ENCODE data around the gene WDR46.

WDR46 gene

DNA sequence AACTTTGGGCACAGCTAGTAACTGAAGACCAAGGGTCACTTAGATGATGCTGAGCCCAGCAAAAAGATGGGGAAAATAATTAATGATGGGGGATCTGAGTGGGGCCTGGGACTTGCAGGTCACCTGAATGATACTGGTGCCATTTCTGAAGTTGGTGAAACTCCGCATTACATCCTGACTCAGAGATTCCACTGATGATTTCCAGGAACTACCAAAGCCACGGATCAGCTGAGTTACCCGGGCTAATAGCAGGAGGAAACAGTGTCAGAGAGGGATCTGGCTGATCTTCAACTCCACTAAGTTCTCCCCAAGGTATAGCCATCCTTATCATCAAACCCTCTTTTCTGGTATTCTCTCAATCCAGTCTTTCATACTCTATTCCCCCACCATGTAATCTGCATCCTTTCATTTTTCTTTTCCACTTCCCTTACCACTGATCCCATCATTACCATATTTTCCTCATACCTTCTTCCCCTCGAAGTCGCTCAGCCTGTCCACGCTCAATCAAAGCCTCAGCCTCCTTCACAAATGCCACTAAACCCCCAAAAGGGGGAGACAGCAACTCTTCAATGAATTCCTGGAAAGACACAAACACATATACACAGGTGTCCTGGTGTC is 37.5 kb downstream of the WDR46 start:
- Histone ChIP-seq H3K4me3 (no peak overlapping the region), H3K27ac (no peak overlapping the region)
- no peak for DNase-seq (ENCODE audit: low spot score)
- TF ChIP-seq, protein P1, sequence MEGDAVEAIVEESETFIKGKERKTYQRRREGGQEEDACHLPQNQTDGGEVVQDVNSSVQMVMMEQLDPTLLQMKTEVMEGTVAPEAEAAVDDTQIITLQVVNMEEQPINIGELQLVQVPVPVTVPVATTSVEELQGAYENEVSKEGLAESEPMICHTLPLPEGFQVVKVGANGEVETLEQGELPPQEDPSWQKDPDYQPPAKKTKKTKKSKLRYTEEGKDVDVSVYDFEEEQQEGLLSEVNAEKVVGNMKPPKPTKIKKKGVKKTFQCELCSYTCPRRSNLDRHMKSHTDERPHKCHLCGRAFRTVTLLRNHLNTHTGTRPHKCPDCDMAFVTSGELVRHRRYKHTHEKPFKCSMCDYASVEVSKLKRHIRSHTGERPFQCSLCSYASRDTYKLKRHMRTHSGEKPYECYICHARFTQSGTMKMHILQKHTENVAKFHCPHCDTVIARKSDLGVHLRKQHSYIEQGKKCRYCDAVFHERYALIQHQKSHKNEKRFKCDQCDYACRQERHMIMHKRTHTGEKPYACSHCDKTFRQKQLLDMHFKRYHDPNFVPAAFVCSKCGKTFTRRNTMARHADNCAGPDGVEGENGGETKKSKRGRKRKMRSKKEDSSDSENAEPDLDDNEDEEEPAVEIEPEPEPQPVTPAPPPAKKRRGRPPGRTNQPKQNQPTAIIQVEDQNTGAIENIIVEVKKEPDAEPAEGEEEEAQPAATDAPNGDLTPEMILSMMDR (IDR thresholded peaks at IDR 0.05), result no peak

DNA sequence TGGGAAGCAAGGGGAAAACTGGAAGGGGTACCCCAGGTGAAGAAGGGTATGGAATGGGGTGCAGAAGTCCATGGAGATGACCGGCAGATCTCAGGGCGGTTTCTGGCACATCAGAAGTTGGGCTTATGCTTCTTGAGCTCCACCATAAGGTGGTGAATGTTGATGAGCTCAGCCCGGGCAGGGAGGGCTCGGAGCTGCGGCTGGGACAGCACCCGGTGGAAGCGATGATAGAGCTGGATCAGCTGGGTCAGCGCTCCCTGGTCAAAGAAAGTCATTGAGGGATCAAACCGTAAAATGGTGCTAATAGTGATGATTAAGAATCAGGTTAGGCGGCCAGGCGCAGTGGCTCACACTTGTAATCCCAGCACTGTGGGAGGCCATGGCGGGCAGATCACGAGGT is 38.3 kb downstream of the WDR46 start:
- peak overlapping the region in 1 of 2 donors; percentile 95 for H3K27ac ChIP-seq
- TF ChIP-seq, protein P1 (IDR thresholded peaks at IDR 0.05), result no peak
- no peak overlapping the region for H3K4me3 ChIP-seq
- DNase-seq (ENCODE audit: low spot score), result no peak

DNA sequence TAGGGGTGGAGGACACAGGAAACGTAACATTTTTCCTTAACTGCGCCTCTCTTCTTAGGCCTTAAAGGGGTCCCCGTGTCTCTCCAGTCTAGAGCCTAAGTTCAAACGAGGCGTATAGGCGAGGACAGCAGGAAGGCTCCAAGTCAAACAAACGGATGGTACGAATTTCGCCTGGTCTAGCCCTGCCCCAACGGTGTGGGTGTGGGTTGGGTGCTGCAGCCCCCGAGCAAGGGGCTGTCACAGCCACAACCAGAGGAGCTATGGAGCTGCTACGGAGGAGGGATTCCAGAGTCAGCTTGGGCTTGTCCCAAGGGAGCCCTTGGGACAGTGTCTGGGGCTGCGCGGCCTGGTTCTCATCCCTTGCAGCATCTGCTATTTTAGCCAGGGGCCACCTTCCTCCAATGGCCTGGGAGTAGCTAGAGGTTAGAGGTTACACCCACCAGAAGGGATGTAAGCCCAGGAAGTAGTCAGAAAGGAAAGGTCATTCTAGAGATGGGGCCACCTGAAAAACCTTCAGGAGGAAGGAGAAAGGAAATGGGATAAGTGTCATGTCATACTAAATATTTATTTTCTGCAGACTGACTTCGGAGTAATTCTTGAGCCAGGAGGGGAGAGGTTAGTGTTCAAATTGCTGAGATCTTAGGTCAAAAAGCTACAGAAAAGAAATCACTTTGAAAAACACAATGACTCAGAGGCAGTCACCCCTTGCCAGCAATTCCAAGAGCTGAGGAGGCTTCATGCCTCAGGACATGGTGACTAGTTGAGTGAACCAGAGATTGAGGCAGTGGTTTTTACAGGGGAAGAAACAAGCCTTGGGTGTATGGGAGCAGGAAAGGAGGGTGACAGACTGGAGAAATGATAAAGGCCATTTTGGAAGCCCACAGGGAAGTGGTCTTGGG is 39.1 kb downstream of the WDR46 start:
- Histone ChIP-seq H3K4me3 (peak overlapping the region; percentile 76), H3K27ac (peak overlapping the region; percentile 92 to 95)
- DNase-seq (ENCODE audit: low spot score), result peak; percentile 78
- TF ChIP-seq, protein P1 (IDR thresholded peaks at IDR 0.05), result no peak

DNA sequence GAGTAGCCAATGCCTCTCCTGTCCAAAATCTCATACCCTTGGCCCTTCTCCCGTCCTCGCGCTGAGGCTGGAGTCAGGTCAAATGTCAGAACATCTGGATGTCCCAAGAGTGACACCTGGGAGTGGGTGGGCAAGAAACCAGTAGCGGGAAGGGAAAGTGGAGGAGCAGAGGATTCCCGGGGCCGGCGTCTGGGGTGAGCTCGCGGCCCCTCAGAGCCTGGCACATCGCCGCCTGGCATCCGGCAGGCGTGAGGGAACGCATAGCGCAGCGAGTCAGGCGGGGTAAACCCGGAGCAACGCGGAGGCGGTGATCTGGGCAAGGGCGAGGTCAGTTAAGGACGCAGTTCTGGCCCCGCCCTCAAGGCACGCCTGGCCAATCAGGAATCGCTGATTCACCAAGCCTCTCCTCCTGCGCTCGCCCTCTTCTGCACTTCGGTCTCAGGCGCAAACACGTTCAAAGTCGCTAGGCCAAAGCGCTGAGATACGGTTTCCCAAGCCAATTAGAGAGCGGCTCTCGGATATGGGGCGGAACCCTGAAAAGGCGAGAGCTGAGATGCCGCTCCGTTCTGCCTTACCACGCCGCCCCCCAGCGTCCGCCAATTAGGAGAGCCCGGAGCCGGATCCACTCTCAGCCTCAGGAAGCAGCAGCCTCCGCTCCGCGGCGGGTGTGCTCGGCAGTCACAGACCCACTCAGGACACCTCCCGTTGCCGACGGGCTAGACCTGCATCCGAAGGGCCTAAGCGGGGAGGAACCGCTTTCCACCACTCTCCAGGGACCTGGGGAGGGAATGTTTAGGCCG is 39.9 kb downstream of the WDR46 start:
- DNase-seq (ENCODE audit: low spot score), result peak; percentile 99
- TF ChIP-seq, protein P1 (IDR thresholded peaks at IDR 0.05), result no peak

DNA sequence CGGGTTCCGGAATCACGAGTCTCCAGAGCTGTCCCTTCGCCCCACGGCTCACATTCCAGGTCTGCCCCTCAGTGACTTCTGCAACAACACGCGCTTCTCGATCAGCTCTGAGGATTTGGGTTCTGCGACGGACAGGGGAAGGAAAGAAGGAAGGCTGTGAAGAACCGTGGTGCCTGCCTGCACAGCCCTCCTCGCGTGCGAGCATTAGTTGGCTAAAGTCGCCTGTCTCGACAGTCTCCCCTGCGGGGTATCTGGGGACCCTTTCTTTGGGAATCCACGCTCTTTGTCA is 40.5 kb downstream of the WDR46 start:
- no peak for DNase-seq (ENCODE audit: low spot score)
- Histone ChIP-seq H3K4me3 (peak overlapping the region; percentile 76), H3K27ac (peak overlapping the region; percentile 92 to 95)
- TF ChIP-seq, protein P1 (IDR thresholded peaks at IDR 0.05), result no peak

More for the DNA sequence above, 39.9 kb downstream of the WDR46 start:
- H3K27ac ChIP-seq, result peak overlapping the region; percentile 92 to 95
- peak overlapping the region; percentile 76 for H3K4me3 ChIP-seq

DNA sequence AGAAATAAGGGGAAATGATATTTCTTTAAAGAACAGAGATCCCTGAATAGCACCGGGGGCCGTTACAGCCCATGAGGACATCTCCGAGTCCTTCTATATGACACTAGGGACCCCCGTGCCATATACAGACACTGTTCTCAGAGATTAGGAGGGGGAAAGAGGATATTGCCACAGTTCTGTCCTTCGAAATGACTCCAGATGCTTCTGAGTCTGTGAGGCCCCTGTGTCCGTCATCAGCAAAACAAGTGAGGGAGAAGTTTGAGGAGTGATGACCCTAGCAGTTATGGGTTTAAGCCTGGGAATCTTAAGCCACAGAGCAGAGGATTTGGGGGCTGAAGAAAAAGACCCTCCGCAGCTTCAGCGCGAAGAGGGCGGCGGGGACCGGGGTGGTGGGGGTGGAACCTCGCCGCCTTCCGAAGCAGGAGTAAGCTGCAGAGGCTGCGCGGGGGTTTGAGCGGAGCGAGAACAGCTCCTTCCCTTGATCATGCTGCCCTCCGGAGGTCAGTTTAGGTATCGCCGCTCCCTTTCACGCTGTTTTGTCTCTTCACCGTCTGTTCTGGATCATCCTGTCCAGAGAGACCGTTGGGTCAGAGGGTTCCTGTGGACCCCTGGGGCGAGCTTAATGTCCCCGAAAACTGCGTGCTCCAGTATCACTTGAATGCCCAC is 40.9 kb downstream of the WDR46 start:
- peak; percentile 90 for DNase-seq (ENCODE audit: low spot score)
- Histone ChIP-seq H3K27ac (peak overlapping the region; percentile 92 to 95), H3K4me3 (peak overlapping the region; percentile 76)
- TF ChIP-seq, protein P1 (IDR thresholded peaks at IDR 0.05), result peak; percentile 99

Data from coronary artery (tissue), 2 donors.